ENCODE measurements around the gene IRS1.

IRS1 gene

GRCh38 chr2:226730481-226730880, 69.1 kb downstream of the IRS1 start:
- peaks cover 10% of the 10 kb centered on the region for H3K36me3 ChIP-seq (ENCODE audit: insufficient read depth, insufficient read length, low read length)
- no peak overlapping the region for H3K9ac ChIP-seq (ENCODE audit: insufficient read length, low read depth)
- no peaks in the 10 kb centered on the region for H3K9me3 ChIP-seq (ENCODE audit: insufficient read depth, low read length)
- no peaks in the 10 kb centered on the region for H3K4me1 ChIP-seq (ENCODE audit: insufficient read depth, insufficient read length)
- H3K4me3 ChIP-seq (ENCODE audit: insufficient read length, low read depth) = no peak overlapping the region
- no peak for DNase-seq (ENCODE audit: low read depth, low spot score)
- H3K27me3 ChIP-seq (ENCODE audit: insufficient read depth, insufficient read length) = no peaks in the 10 kb centered on the region
- TF ChIP-seq YY1 (IDR thresholded peaks at IDR 0.05; ENCODE audit: insufficient read depth, insufficient read length) (no peak), ZNF274 (IDR thresholded peaks at IDR 0.05; ENCODE audit: low read depth, low read length) (no peak), SUZ12 (IDR thresholded peaks at IDR 0.05; ENCODE audit: extremely low read depth, insufficient read depth, insufficient read length) (no peak)

GRCh38 chr2:226728996-226729395, 70.6 kb downstream of the IRS1 start:
- Histone ChIP-seq H3K36me3 (ENCODE audit: insufficient read depth, insufficient read length, low read length) (no peaks in the 10 kb centered on the region), H3K27me3 (ENCODE audit: insufficient read depth, insufficient read length) (no peaks in the 10 kb centered on the region), H3K4me3 (ENCODE audit: insufficient read length, low read depth) (no peak overlapping the region), H3K4me1 (ENCODE audit: insufficient read depth, insufficient read length) (no peaks in the 10 kb centered on the region), H3K9ac (ENCODE audit: insufficient read length, low read depth) (no peak overlapping the region), H3K9me3 (ENCODE audit: insufficient read depth, low read length) (no peaks in the 10 kb centered on the region)
- no peak for DNase-seq (ENCODE audit: low read depth, low spot score)
- TF ChIP-seq ZNF274 (IDR thresholded peaks at IDR 0.05; ENCODE audit: low read depth, low read length) = no peak
- TF ChIP-seq SUZ12 (IDR thresholded peaks at IDR 0.05; ENCODE audit: extremely low read depth, insufficient read depth, insufficient read length) = no peak
- TF ChIP-seq YY1 (IDR thresholded peaks at IDR 0.05; ENCODE audit: insufficient read depth, insufficient read length) = no peak

DNA sequence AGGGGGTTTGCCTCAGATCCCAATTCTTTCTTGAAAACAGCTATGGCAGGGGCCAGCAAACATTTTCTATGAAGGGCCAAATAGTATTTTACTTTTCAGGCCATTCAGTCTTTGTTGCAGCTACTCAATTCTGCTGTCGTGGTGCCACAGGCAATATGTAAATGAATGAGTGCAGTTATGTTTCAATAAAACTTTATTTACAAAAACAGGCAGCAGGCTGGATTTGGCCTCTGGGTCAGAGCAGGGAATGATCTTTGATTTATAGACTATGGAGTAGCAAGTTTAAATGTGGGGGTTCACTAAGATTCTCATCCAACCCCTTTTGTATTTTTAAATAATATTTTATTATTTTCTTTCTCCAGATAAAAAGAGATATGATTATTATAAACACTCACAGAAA, 72.4 kb downstream of the IRS1 start:
- no peak for TF ChIP-seq YY1 (IDR thresholded peaks at IDR 0.05; ENCODE audit: insufficient read depth, insufficient read length)
- no peak for TF ChIP-seq ZNF274 (IDR thresholded peaks at IDR 0.05; ENCODE audit: low read depth, low read length)
- TF ChIP-seq SUZ12 (IDR thresholded peaks at IDR 0.05; ENCODE audit: extremely low read depth, insufficient read depth, insufficient read length) = no peak
- no peak for DNase-seq (ENCODE audit: low read depth, low spot score)
- Histone ChIP-seq H3K4me3 (ENCODE audit: insufficient read length, low read depth) (no peak overlapping the region), H3K9me3 (ENCODE audit: insufficient read depth, low read length) (no peaks in the 10 kb centered on the region), H3K36me3 (ENCODE audit: insufficient read depth, insufficient read length, low read length) (no peaks in the 10 kb centered on the region), H3K9ac (ENCODE audit: insufficient read length, low read depth) (no peak overlapping the region), H3K4me1 (ENCODE audit: insufficient read depth, insufficient read length) (no peaks in the 10 kb centered on the region), H3K27me3 (ENCODE audit: insufficient read depth, insufficient read length) (no peaks in the 10 kb centered on the region)

DNA sequence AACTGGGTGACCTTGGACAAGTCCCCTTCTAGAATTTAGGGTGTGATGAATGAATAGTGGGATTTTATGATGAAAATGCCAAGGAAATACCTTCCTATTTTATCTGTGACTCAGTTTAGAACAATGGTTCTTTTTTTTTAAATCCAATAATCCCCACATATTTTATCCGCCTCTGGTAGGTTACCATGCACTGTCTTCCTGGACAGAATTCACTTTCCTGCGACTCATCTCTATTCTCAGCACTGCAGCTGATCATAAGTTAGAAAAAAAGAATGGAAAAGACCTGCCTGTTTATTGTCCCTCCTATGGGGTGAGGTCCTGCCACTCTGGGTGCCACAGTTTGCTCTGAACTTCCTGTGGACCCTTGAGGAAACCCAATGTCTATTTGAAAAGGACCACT, 73.1 kb downstream of the IRS1 start:
- Histone ChIP-seq H3K9me3 (ENCODE audit: insufficient read depth, low read length) (no peaks in the 10 kb centered on the region), H3K4me3 (ENCODE audit: insufficient read length, low read depth) (no peak overlapping the region), H3K9ac (ENCODE audit: insufficient read length, low read depth) (no peak overlapping the region), H3K27me3 (ENCODE audit: insufficient read depth, insufficient read length) (no peaks in the 10 kb centered on the region), H3K36me3 (ENCODE audit: insufficient read depth, insufficient read length, low read length) (no peaks in the 10 kb centered on the region), H3K4me1 (ENCODE audit: insufficient read depth, insufficient read length) (no peaks in the 10 kb centered on the region)
- no peak for DNase-seq (ENCODE audit: low read depth, low spot score)
- TF ChIP-seq YY1 (IDR thresholded peaks at IDR 0.05; ENCODE audit: insufficient read depth, insufficient read length) = no peak
- no peak for TF ChIP-seq SUZ12 (IDR thresholded peaks at IDR 0.05; ENCODE audit: extremely low read depth, insufficient read depth, insufficient read length)
- no peak for TF ChIP-seq ZNF274 (IDR thresholded peaks at IDR 0.05; ENCODE audit: low read depth, low read length)

GRCh38 chr2:226725126-226725860, 74.3 kb downstream of the IRS1 start:
- no peaks in the 10 kb centered on the region for H3K9me3 ChIP-seq (ENCODE audit: insufficient read depth, low read length)
- H3K4me3 ChIP-seq (ENCODE audit: insufficient read length, low read depth) = no peak overlapping the region
- H3K36me3 ChIP-seq (ENCODE audit: insufficient read depth, insufficient read length, low read length) = no peaks in the 10 kb centered on the region
- H3K4me1 ChIP-seq (ENCODE audit: insufficient read depth, insufficient read length) = no peaks in the 10 kb centered on the region
- no peaks in the 10 kb centered on the region for H3K27me3 ChIP-seq (ENCODE audit: insufficient read depth, insufficient read length)
- TF ChIP-seq SUZ12 (IDR thresholded peaks at IDR 0.05; ENCODE audit: extremely low read depth, insufficient read depth, insufficient read length) (no peak), YY1 (IDR thresholded peaks at IDR 0.05; ENCODE audit: insufficient read depth, insufficient read length) (no peak), ZNF274 (IDR thresholded peaks at IDR 0.05; ENCODE audit: low read depth, low read length) (no peak)
- DNase-seq (ENCODE audit: low read depth, low spot score) = no peak
- no peak overlapping the region for H3K9ac ChIP-seq (ENCODE audit: insufficient read length, low read depth)

DNA sequence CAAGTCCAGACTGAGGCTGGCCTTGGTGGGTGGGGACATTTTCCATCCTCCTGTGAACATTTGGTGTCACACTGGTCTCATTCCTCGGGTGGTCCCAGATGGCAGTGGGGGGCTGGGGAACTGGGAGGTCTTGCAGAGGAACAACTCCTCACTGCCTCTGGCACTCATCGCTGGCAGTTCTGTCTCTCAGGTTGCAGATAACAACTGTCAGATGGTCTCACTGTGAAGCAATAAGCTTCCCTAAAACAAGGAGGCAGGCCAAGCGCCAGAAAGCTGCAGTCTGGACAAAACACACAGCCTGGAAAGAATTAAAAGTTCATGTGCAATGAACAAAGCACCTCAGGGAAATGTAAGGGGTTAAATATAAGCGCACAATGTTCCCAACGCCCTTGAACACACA, 78.1 kb downstream of the IRS1 start:
- H3K9me3 ChIP-seq (ENCODE audit: insufficient read depth, low read length) = no peaks in the 10 kb centered on the region
- no peak overlapping the region for H3K9ac ChIP-seq (ENCODE audit: insufficient read length, low read depth)
- no peaks in the 10 kb centered on the region for H3K36me3 ChIP-seq (ENCODE audit: insufficient read depth, insufficient read length, low read length)
- H3K4me1 ChIP-seq (ENCODE audit: insufficient read depth, insufficient read length) = no peaks in the 10 kb centered on the region
- H3K27me3 ChIP-seq (ENCODE audit: insufficient read depth, insufficient read length) = no peaks in the 10 kb centered on the region
- no peak for DNase-seq (ENCODE audit: low read depth, low spot score)
- TF ChIP-seq YY1 (IDR thresholded peaks at IDR 0.05; ENCODE audit: insufficient read depth, insufficient read length) = no peak
- no peak for TF ChIP-seq SUZ12 (IDR thresholded peaks at IDR 0.05; ENCODE audit: extremely low read depth, insufficient read depth, insufficient read length)
- no peak for TF ChIP-seq ZNF274 (IDR thresholded peaks at IDR 0.05; ENCODE audit: low read depth, low read length)
- no peak overlapping the region for H3K4me3 ChIP-seq (ENCODE audit: insufficient read length, low read depth)

- no peaks in the 10 kb centered on the region for H3K36me3 ChIP-seq (ENCODE audit: insufficient read depth, insufficient read length, low read length)
- TF ChIP-seq YY1 (IDR thresholded peaks at IDR 0.05; ENCODE audit: insufficient read depth, insufficient read length) (no peak), SUZ12 (IDR thresholded peaks at IDR 0.05; ENCODE audit: extremely low read depth, insufficient read depth, insufficient read length) (no peak), ZNF274 (IDR thresholded peaks at IDR 0.05; ENCODE audit: low read depth, low read length) (no peak)
- no peak overlapping the region for H3K4me3 ChIP-seq (ENCODE audit: insufficient read length, low read depth)
- H3K9me3 ChIP-seq (ENCODE audit: insufficient read depth, low read length) = no peaks in the 10 kb centered on the region
- H3K27me3 ChIP-seq (ENCODE audit: insufficient read depth, insufficient read length) = no peaks in the 10 kb centered on the region
- DNase-seq (ENCODE audit: low read depth, low spot score) = no peak
- H3K4me1 ChIP-seq (ENCODE audit: insufficient read depth, insufficient read length) = no peaks in the 10 kb centered on the region
- H3K9ac ChIP-seq (ENCODE audit: insufficient read length, low read depth) = no peak overlapping the region
These were observed 78.7 kb downstream of the IRS1 start for GRCh38 chr2:226720948-226721347.
